Superior temporal gyrus (tissue), 1 donor: ENCODE results near the gene TASP1.
"Not testable (repeated sequence)": the region's sequence is repeated elsewhere in the genome, so short reads cannot be mapped to it uniquely, and the experiment has no call there.

Experiments used
- DNase-seq: peaks from one replicate; pipeline ENCODE4 v3.0.0-alpha.2; 2016; ENCODE audit errors: extremely low spot score

TASP1 gene

GRCh38 chr20:13493143-13493542 lies 145.6 kb downstream of the TASP1 start:
- no peak for DNase-seq

- no peak for DNase-seq
Measured at GRCh38 chr20:13492001-13492481, 146.7 kb downstream of the TASP1 start.

GRCh38 chr20:13487202-13487601 lies 151.5 kb downstream of the TASP1 start:
- DNase-seq = no peak

GRCh38 chr20:13486694-13487093 lies 152.0 kb downstream of the TASP1 start:
- no peak for DNase-seq

- DNase-seq = no peak
Measured at GRCh38 chr20:13485576-13485975, 153.2 kb downstream of the TASP1 start.

GRCh38 chr20:13485019-13485418 lies 153.7 kb downstream of the TASP1 start:
- not testable (repeated sequence) for DNase-seq

- DNase-seq = not testable (repeated sequence)
Measured at GRCh38 chr20:13483472-13483871, 155.3 kb downstream of the TASP1 start.

- no peak for DNase-seq
Measured at GRCh38 chr20:13478366-13478765, 160.4 kb downstream of the TASP1 start.

- no peak for DNase-seq
Measured at GRCh38 chr20:13474467-13474866, 164.3 kb downstream of the TASP1 start.

- DNase-seq = no peak
Measured at GRCh38 chr20:13469262-13469661, 169.5 kb downstream of the TASP1 start.

- DNase-seq = no peak
Measured at GRCh38 chr20:13468166-13468565, 170.6 kb downstream of the TASP1 start.

- DNase-seq = no peak
Measured at GRCh38 chr20:13464702-13465101, 174.0 kb downstream of the TASP1 start.

- DNase-seq = no peak
Measured at GRCh38 chr20:13461849-13462458, 176.8 kb downstream of the TASP1 start.

GRCh38 chr20:13458860-13459451 lies 179.8 kb downstream of the TASP1 start:
- peak; percentile 23 for DNase-seq

GRCh38 chr20:13457487-13457886 lies 181.2 kb downstream of the TASP1 start:
- DNase-seq = no peak

- no peak for DNase-seq
Measured at GRCh38 chr20:13455713-13456112, 183.0 kb downstream of the TASP1 start.

GRCh38 chr20:13453367-13453766 lies 185.4 kb downstream of the TASP1 start:
- DNase-seq = no peak

- no peak for DNase-seq
Measured at GRCh38 chr20:13452470-13453124, 186.1 kb downstream of the TASP1 start.

- DNase-seq = no peak
Measured at GRCh38 chr20:13449868-13450434, 188.8 kb downstream of the TASP1 start.

- no peak for DNase-seq
Measured at GRCh38 chr20:13447385-13448180, 191.1 kb downstream of the TASP1 start.

GRCh38 chr20:13443690-13444089 lies 195.0 kb downstream of the TASP1 start:
- no peak for DNase-seq

- DNase-seq = no peak
Measured at GRCh38 chr20:13442986-13443385, 195.7 kb downstream of the TASP1 start.
